ENCODE measurements around the gene SNX9. TPM values are rescaled to one million over a fixed set of nuclear protein-coding genes. Genes with fewer than 3 reads are reported as not detected.
"Not testable (repeated sequence)": the region's sequence is repeated elsewhere in the genome, so short reads cannot be mapped to it uniquely, and the experiment has no call there.

SNX9 gene
- total RNA-seq, 2 experiments from 2014 or later, result 39.8 to 40.1 TPM

- Mint-ChIP-seq H3K27me3 (peaks cover 14% of the 10 kb centered on the region), H3K4me1 (peaks cover 26% of the 10 kb centered on the region), H3K4me3 (no peak overlapping the region), H3K9me3 (peaks cover 7% of the 10 kb centered on the region), H3K27ac (no peak overlapping the region), H3K36me3 (ENCODE audit: low read depth) (peaks cover 9% of the 10 kb centered on the region)
- ChIA-PET CTCF (no interaction called here), POLR2A (no interaction called here)
- no peak for DNase-seq
These were observed 143.5 kb downstream of the SNX9 start for GRCh38 chr6:157966589-157966977.

DNA sequence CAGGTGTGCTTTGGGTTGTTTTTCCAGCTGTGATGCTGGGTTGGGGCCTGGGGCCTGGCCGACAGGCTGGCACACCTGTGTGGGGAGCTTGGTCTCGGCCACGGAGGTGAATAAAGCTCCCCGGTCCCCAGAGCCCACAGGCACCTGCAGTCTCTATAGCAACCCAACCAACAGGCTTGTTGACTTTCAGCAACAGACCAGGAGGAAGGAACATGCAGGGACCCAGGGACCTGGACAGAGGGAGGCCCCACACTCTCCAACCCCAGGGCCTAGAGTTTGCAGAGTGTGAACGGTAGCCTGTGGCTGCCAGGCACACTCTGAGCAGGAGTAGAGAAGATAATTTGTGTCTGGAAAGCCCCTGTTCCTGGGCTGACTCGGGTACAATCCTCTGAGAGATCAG lies 144.0 kb downstream of the SNX9 start:
- H3K27ac Mint-ChIP-seq, result no peak overlapping the region
- H3K4me1 Mint-ChIP-seq, result peaks cover 23% of the 10 kb centered on the region
- H3K4me3 Mint-ChIP-seq, result no peak overlapping the region
- ChIA-PET CTCF (interaction anchor here (0.7 kb wide), 1 partner anchor 21 kb away, joined by 4 read pairs; no protein-coding TSS in a partner anchor), POLR2A (no interaction called here)
- DNase-seq, result no peak
- H3K36me3 Mint-ChIP-seq (ENCODE audit: low read depth), result peaks cover 9% of the 10 kb centered on the region
- H3K27me3 Mint-ChIP-seq, result peaks cover 15% of the 10 kb centered on the region
- peaks cover 7% of the 10 kb centered on the region for H3K9me3 Mint-ChIP-seq

DNA sequence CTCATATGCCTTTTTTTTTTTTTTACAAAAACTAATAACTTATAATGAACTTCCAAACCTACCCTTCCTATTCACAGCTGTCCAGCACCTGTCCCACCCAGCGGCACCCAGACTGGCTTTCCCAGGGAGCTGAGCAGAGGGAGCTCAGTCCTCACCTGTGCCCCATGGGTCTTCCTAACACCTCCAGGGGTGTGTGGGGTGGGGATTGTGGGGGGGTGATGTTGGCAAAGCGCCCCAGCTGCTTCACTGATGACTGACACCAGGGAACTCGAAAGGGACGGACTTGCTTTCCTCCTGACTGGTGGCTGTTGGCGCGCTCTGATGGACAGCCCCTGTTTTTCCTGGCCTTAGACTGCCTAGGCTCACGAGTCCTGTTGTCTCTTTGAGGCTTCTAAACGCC lies 144.4 kb downstream of the SNX9 start:
- Mint-ChIP-seq H3K27ac (no peak overlapping the region), H3K36me3 (ENCODE audit: low read depth) (peaks cover 9% of the 10 kb centered on the region), H3K4me3 (no peak overlapping the region), H3K9me3 (peaks cover 7% of the 10 kb centered on the region), H3K4me1 (peaks cover 18% of the 10 kb centered on the region), H3K27me3 (peaks cover 17% of the 10 kb centered on the region)
- CTCF ChIA-PET, result interaction anchor here (0.7 kb wide), 1 partner anchor 21 kb away, joined by 4 read pairs; no protein-coding TSS in a partner anchor
- DNase-seq, result no peak
- POLR2A ChIA-PET, result no interaction called here

DNA sequence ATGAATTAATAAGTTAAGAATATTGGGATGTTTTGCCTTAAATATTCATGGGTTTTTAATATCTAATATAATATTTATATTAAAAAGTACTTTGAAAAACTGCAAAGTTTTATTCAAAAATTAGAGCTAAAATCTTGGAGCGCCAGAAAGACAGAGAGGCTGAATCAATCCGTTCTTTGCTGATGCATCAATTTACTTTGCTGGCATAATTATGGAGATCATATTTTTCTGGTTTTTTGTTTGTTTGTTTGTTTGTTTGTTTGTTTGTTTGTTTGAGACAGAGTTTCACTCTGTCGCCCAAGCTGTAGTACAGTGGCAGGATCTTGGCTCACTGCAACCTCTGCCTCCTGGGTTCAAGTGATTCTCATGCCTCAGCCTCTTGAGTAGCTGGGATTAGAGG lies 149.1 kb downstream of the SNX9 start:
- H3K27ac Mint-ChIP-seq; H3K9me3 Mint-ChIP-seq; H3K4me1 Mint-ChIP-seq; H3K36me3 Mint-ChIP-seq (ENCODE audit: low read depth); H3K4me3 Mint-ChIP-seq; DNase-seq: not testable (repeated sequence)
- peaks cover 25% of the 10 kb centered on the region for H3K27me3 Mint-ChIP-seq
- ChIA-PET CTCF (interaction anchor here (1.5 kb wide), 1 partner anchor 100 kb away, joined by 6 read pairs; no protein-coding TSS in a partner anchor), POLR2A (interaction anchor here (1.3 kb wide), 1 partner anchor 9 kb away, joined by 6 read pairs; the partner anchor contains the start of gene SYNJ2)

DNA sequence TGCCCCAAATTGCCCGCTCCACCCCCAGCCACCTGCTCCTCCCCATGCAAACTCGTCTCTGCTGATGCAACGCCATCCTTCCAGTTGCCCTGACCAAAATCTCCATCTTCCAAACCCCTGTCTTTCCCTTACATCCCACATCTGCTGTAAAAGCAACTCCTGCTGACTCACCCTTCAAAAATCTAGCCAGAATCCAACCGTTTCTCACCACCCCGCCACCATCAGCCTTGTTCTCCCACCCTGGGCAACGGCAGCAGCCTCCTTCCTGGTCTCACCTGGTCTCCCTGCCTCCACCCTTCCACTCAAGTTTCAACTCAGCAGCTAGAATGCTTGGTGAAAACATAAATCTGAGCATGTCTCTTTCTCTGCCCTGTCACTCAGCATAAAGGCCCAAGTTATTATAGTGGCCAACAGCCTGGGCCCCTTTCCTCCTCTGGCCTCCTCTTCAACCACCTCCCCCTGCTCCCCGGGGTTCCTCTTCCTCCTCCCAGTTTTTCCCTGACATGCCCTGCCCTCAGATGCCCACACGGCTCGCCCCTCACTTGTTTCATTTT lies 151.4 kb downstream of the SNX9 start:
- H3K36me3 Mint-ChIP-seq (ENCODE audit: low read depth), result no peaks in the 10 kb centered on the region
- POLR2A ChIA-PET, result no interaction called here

DNA sequence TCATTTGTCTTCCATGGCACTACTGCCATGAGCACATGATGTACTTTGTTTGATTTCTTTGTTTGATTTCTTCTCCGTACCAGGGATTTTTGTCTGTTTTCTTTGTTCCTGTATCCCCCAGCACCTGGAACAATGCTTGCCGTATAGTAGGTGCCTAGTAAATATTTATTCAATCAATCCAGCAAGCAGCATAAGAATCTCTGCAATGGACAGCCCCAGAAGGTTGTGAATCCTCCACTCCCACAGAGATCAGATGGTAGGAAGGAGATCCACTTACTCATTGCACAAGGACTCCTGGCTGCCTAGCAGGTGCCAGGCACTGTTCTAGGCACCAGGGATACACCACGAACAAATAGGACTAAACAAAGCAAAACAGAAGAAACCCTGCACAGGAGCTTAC lies 151.9 kb downstream of the SNX9 start:
- DNase-seq, result no peak
- Mint-ChIP-seq H3K4me1 (peaks cover 8% of the 10 kb centered on the region), H3K36me3 (ENCODE audit: low read depth) (no peaks in the 10 kb centered on the region), H3K27ac (no peak overlapping the region), H3K9me3 (no peaks in the 10 kb centered on the region), H3K4me3 (no peak overlapping the region), H3K27me3 (peaks cover 24% of the 10 kb centered on the region)
- ChIA-PET POLR2A (no interaction called here), CTCF (no interaction called here)

More for the DNA sequence above, 151.4 kb downstream of the SNX9 start:
- CTCF ChIA-PET, result no interaction called here
- DNase-seq, result no peak
- Mint-ChIP-seq H3K27ac (no peak overlapping the region), H3K27me3 (peaks cover 24% of the 10 kb centered on the region), H3K4me3 (no peak overlapping the region), H3K9me3 (no peaks in the 10 kb centered on the region), H3K4me1 (peaks cover 3% of the 10 kb centered on the region)

DNA sequence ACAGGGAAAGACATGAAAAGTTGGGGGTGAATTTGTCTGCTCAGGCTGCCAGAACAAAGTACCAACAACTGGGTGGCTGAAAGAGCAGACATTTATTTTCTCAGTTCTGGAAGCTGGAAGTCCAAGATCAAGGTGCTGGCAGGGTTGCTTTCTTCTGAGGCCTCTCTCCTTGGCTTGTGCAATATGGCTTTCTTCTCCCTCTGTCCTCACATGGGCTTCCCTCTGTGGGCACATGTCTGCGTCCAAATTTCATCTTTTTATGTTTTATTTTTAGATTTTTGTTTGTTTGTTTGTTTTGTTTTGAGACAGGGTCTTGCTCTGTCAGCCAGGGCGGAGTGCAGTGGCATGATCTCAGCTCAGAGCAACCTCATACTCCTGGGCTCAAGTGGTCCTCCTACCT lies 152.4 kb downstream of the SNX9 start:
- POLR2A ChIA-PET, result no interaction called here
- no peak for DNase-seq
- Mint-ChIP-seq H3K27me3 (peaks cover 28% of the 10 kb centered on the region), H3K4me3 (no peak overlapping the region), H3K4me1 (peaks cover 13% of the 10 kb centered on the region), H3K9me3 (no peaks in the 10 kb centered on the region), H3K36me3 (ENCODE audit: low read depth) (no peaks in the 10 kb centered on the region), H3K27ac (no peak overlapping the region)
- CTCF ChIA-PET, result interaction anchor here (0.9 kb wide), 1 partner anchor 51 kb away, joined by 3 read pairs; no protein-coding TSS in a partner anchor

GRCh38 chr6:157976345-157977175 lies 153.5 kb downstream of the SNX9 start:
- CTCF ChIA-PET, result interaction anchor here (0.6 to 0.9 kb wide), 2 partner anchors 24 to 50 kb away, joined by 3 read pairs; no protein-coding TSS in a partner anchor

GRCh38 chr6:157977176-157977804 lies 154.2 kb downstream of the SNX9 start:
- CTCF ChIA-PET, result no interaction called here
- Mint-ChIP-seq H3K27me3 (peaks cover 17% of the 10 kb centered on the region), H3K9me3 (no peaks in the 10 kb centered on the region), H3K4me3 (no peak overlapping the region), H3K36me3 (ENCODE audit: low read depth) (peaks cover 1% of the 10 kb centered on the region), H3K4me1 (peaks cover 22% of the 10 kb centered on the region), H3K27ac (no peak overlapping the region)
- no peak for DNase-seq
- POLR2A ChIA-PET, result no interaction called here

More at GRCh38 chr6:157976345-157977175, 153.5 kb downstream of the SNX9 start:
- Mint-ChIP-seq H3K9me3 (no peaks in the 10 kb centered on the region), H3K27ac (no peak overlapping the region), H3K4me3 (no peak overlapping the region), H3K27me3 (peaks cover 20% of the 10 kb centered on the region), H3K36me3 (ENCODE audit: low read depth) (no peaks in the 10 kb centered on the region), H3K4me1 (peaks cover 22% of the 10 kb centered on the region)
- POLR2A ChIA-PET, result no interaction called here
- DNase-seq, result no peak

DNA sequence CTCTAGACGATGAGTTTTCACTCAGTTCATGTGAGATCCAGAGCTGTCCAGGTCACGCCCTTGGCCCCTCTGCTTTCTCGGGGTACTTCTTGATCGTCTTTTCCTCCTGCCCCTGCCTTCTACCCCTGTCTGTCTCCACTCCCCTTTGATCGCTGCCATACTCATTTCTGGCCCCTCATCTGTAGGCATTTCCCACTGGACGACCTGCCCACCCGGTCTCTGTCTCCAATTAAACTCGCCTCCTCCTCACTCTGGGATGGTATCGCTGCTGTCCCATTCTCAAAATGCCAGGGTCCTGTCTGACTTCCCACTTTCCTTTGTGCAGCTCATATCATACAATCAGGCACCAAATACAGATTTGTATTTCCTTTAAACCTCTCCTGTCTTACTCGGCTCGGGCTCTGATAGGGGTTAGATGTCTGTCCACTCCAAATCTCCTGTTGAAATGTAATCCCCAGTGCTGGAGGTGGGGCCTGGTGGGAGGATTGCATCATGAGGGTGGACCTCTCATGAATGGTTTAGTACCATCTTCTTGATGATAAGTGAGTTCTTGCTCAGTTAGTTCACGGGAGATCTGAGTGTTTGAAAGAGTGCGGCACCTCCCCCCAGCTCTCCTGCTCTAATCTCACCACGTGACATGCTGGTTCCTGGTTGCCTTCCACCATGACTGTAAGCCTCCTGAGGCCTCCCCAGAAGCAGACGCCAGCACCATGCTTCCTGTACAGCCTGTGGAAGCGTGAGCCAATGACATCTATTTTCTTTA lies 155.2 kb downstream of the SNX9 start:
- no peak overlapping the region for H3K4me3 Mint-ChIP-seq
- POLR2A ChIA-PET, result no interaction called here
- CTCF ChIA-PET, result interaction anchor here (0.6 kb wide), 2 partner anchors 27 to 110 kb away, joined by 3 to 6 read pairs; no protein-coding TSS in a partner anchor
- H3K27ac Mint-ChIP-seq, result no peak overlapping the region
- no peaks in the 10 kb centered on the region for H3K9me3 Mint-ChIP-seq
- H3K36me3 Mint-ChIP-seq (ENCODE audit: low read depth), result peaks cover 5% of the 10 kb centered on the region
- H3K4me1 Mint-ChIP-seq, result peaks cover 28% of the 10 kb centered on the region
- H3K27me3 Mint-ChIP-seq, result peaks cover 14% of the 10 kb centered on the region
- no peak for DNase-seq

- Mint-ChIP-seq H3K36me3 (ENCODE audit: low read depth) (peaks cover 15% of the 10 kb centered on the region), H3K9me3 (no peaks in the 10 kb centered on the region), H3K4me1 (peaks cover 50% of the 10 kb centered on the region), H3K27me3 (peaks cover 10% of the 10 kb centered on the region), H3K4me3 (peak overlapping the region; percentile 96), H3K27ac (peak overlapping the region; percentile 19)
- CTCF ChIA-PET, result interaction anchor here (4.9 to 6.5 kb wide), 2 partner anchors 48 to 92 kb away, joined by 60 to 67 read pairs; no protein-coding TSS in a partner anchor
- no peak for DNase-seq
- POLR2A ChIA-PET, result interaction anchor here (0.9 to 2.3 kb wide), 5 partner anchors 9 to 219 kb away, joined by 3 to 10 read pairs (median 4); no protein-coding TSS in a partner anchor
These were observed 157.5 kb downstream of the SNX9 start for GRCh38 chr6:157980288-157981131.

GRCh38 chr6:157981132-157981394 lies 158.0 kb downstream of the SNX9 start:
- ChIA-PET POLR2A (interaction anchor here (0.9 to 1.6 kb wide), 7 partner anchors 9 to 889 kb away, joined by 3 to 6 read pairs (median 3); no protein-coding TSS in a partner anchor), CTCF (interaction anchor here (1.2 to 6.5 kb wide), 4 partner anchors 19 to 91 kb away, joined by 3 to 67 read pairs (median 32); no protein-coding TSS in a partner anchor)
- Mint-ChIP-seq H3K9me3 (no peaks in the 10 kb centered on the region), H3K36me3 (ENCODE audit: low read depth) (peaks cover 15% of the 10 kb centered on the region), H3K27me3 (peaks cover 10% of the 10 kb centered on the region), H3K4me1 (peaks cover 54% of the 10 kb centered on the region), H3K27ac (peak overlapping the region; percentile 19), H3K4me3 (peak overlapping the region; percentile 96)
- no peak for DNase-seq
